Muscle layer of duodenum (tissue), 2 donors: ENCODE data around the gene HIVEP3.

Experiments used
- H3K27ac ChIP-seq: one replicate; pipeline ENCODE4 v1.7.0; 2013; ENCODE audit warnings: mild to moderate bottlenecking, low read length
- H3K27me3 ChIP-seq: one replicate; pipeline ENCODE4 v1.7.0; 2013; ENCODE audit warnings: low read depth, mild to moderate bottlenecking, control low read depth, low read length
- H3K36me3 ChIP-seq, 2 donors: one replicate each; pipeline ENCODE4 v1.7.0; 2013; ENCODE audit warnings: low read length in 2 of 2, control low read depth in 1 of 2, mild to moderate bottlenecking in 1 of 2; ENCODE audit not compliant: insufficient read depth in 2 of 2, control insufficient read depth in 1 of 2
- H3K4me1 ChIP-seq, 2 donors: one replicate each; pipeline ENCODE4 v1.7.0; 2013; ENCODE audit warnings: low read length in 2 of 2, mild to moderate bottlenecking in 2 of 2, control low read depth in 1 of 2, moderate library complexity in 1 of 2; ENCODE audit not compliant: insufficient read depth in 2 of 2, control insufficient read depth in 1 of 2
- H3K4me3 ChIP-seq, 2 donors: one replicate each; pipeline ENCODE4 v1.7.0; 2013; ENCODE audit warnings: low read length in 2 of 2, low read depth in 1 of 2, mild to moderate bottlenecking in 1 of 2
- H3K9me3 ChIP-seq, 2 donors: one replicate each; pipeline ENCODE4 v1.7.0; 2013; ENCODE audit warnings: low read length in 2 of 2, control low read depth in 1 of 2, mild to moderate bottlenecking in 1 of 2; ENCODE audit not compliant: control insufficient read depth in 1 of 2
- donor health status: healthy.

The HIVEP3 gene

DNA sequence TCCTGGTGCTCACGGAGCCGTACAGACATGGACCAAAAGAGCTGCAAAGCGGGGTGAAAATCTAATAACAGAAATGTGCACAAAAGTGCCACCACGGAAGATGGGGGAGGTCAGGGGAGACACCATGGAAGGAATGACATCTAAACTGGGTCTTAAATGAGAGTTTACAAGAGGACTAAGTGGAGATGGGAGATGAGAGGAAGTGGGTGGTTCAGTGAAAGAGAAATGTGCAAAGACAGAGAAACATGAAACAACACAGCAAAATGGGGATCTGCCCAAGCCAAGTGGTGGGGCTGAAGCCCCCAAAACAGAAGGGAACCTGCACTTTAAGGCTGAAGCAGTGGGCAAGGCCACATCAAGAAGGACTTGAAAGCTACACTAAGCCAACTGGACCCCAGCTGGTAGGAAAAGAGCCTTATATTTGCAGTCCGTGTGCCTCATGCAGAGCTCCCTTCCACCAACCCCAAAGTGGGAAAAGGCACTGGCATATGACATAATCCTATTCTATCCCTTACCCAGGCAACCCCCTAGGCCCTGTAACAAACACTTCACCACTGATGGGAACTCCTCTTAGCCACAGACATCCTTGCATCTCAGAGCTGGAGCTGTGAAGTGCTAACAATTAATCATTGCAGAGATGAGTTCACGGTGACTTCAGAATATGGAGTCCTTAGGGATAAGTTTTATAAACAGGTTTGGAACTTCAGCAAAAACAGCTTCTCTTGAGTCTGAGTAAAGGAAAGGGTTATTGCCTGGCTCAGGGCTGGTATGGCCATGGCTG lies 235.7 kb downstream of the HIVEP3 start:
- Histone ChIP-seq H3K4me3 (no peak overlapping the region), H3K4me1 (peaks cover 5 to 14% of the 10 kb centered on the region in 2 donors), H3K36me3 (no peaks in the 10 kb centered on the region), H3K9me3 (no peaks in the 10 kb centered on the region), H3K27me3 (no peaks in the 10 kb centered on the region), H3K27ac (no peak overlapping the region)

DNA sequence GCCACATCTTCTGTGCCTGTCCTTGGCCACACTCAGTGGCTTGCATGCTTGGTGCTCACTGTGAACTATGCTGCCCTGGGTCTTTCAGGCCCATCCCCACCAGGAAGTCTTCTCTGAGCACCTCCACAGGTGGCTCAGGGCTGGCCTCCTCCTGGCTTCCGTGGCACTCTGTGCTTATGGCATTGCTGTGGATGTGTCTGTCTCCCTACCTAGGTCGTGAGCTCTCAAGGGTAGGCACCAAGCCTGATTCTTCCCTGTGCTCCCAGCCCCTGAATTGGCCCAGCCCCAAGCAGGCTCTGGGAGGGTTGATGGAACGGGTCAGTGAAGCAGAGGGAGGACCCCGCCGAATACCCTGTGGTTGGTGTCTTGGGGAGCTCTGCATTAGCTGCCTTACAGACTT lies 236.6 kb downstream of the HIVEP3 start:
- no peak overlapping the region for H3K27ac ChIP-seq
- H3K4me1 ChIP-seq, result peaks cover 5 to 17% of the 10 kb centered on the region in 2 donors
- no peaks in the 10 kb centered on the region for H3K9me3 ChIP-seq

DNA sequence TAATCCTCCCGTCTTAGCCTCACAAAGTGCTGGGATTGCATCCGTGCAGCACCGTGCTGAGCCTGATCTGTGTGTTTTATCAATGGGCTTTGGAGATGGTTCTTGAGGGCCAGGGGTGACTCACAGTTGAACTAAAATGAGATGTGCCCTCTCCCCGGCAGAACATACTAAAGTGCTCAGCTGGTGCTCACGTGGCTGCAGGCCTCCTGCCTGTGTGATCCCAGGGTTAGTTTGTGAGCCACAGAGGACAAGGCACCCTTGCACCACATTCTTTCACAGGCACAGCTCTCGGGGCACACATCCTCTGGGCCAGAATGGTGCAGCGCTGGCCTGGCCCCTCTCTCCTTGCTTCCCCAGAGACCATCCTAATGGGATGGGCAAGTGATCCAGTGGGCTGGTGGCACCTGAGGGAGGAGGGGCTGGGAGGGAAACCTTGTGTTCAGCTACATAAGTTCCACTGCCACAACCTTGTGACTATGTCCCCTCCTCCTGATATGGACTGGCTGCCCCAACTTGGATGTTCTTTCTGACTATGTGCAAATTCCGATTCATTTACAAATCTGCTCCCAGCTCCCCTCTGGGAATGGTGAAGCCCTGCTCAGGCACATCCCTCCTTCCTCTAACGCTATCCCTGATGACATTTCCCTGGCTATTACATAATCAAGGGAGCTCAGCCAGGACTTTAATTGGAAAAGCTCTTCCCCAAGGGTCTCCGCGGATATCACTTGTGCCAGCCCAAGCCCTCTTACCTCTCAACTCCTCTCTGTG lies 237.2 kb downstream of the HIVEP3 start:
- no peaks in the 10 kb centered on the region for H3K36me3 ChIP-seq
- no peaks in the 10 kb centered on the region for H3K27me3 ChIP-seq
- no peak overlapping the region for H3K4me3 ChIP-seq
- peaks cover 5 to 17% of the 10 kb centered on the region in 2 donors for H3K4me1 ChIP-seq
- no peak overlapping the region for H3K27ac ChIP-seq
- no peaks in the 10 kb centered on the region for H3K9me3 ChIP-seq

More for the DNA sequence above, 236.6 kb downstream of the HIVEP3 start:
- no peaks in the 10 kb centered on the region for H3K27me3 ChIP-seq
- no peak overlapping the region for H3K4me3 ChIP-seq
- no peaks in the 10 kb centered on the region for H3K36me3 ChIP-seq

DNA sequence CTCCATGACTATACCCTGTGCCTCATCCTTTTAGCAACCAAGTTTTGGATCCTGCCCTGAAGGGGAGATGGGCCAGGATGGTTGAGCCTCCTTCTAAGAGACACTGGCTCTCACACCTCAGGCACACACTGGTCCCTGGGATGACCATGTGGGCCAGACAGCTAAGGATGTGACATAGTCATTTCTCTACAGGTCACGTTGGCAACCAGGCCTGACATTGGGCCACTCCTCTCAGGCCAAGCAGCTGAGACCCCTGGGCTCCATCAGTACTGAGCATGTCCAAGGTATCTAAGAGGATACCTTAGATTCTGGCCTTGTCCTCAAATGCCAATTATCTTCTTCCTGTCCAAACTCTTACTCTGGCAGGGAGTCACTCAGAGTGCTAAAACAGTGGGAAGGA lies 238.7 kb downstream of the HIVEP3 start:
- Histone ChIP-seq H3K27ac (no peak overlapping the region), H3K36me3 (no peaks in the 10 kb centered on the region), H3K27me3 (no peaks in the 10 kb centered on the region), H3K9me3 (no peaks in the 10 kb centered on the region), H3K4me3 (no peak overlapping the region), H3K4me1 (peaks cover 5 to 17% of the 10 kb centered on the region in 2 donors)

DNA sequence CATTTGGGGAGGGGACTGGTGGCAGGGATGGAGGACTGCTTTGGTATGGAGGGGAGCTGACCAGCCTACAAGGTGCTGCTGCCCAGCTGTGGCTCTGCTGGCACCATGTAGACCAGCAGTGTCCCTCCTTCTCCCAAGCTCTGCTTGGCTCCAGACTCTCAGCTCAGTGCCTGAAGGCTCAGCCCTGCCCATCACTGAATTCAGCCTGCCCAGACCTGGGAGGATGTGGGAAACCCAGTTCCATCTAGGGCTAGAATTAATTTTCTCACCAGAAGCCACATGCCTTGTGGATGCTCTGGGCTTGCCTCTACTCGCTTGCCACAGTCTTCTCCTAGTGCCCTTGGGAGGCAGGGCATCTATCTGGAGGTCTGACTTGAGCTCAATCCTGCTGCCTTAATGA lies 239.2 kb downstream of the HIVEP3 start:
- no peak overlapping the region for H3K27ac ChIP-seq
- no peaks in the 10 kb centered on the region for H3K27me3 ChIP-seq
- H3K4me1 ChIP-seq, result peaks cover 5 to 15% of the 10 kb centered on the region in 2 donors
- H3K4me3 ChIP-seq, result no peak overlapping the region
- no peaks in the 10 kb centered on the region for H3K9me3 ChIP-seq
- H3K36me3 ChIP-seq, result no peaks in the 10 kb centered on the region

DNA sequence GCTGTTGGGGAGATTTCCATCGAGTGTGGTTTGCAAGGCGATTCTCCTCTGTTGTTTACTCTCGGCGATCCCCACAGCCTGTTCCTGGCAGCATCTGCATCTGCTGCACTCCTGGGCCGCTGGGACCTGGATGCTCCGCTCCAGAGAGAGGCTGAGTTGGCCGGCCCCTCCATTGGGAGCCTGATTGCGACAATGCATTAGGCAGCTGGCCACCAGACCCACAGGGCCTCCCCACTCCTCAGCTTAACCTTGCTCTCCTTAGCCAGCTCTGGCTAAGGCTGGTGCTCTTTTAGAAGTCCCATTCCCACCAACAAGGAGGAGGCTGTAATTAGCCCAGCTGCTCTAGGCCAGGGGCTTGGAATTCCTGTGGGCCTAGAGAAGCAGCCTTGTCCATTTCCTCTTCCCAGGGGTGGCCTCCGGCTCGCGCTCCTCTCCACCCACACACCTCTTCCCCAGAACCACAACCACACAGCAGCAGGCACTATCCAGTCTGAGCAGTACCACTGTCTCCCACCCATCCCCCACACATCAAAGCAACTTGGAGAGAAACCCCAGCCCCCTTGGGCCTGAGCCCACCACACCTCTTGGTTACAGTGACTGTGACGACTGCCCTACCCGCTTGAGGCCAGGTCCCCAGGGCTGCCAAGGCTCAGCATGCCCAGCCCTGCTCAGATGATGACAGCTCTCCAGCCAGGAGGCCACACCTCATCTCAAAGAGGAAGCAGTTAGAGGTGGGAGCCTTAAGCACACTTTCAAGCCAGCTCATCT lies 240.4 kb downstream of the HIVEP3 start:
- peaks cover 0 to 5% of the 10 kb centered on the region in 2 donors for H3K4me1 ChIP-seq
- no peak overlapping the region for H3K4me3 ChIP-seq
- H3K9me3 ChIP-seq, result no peaks in the 10 kb centered on the region
- H3K27me3 ChIP-seq, result no peaks in the 10 kb centered on the region
- no peaks in the 10 kb centered on the region for H3K36me3 ChIP-seq
- no peak overlapping the region for H3K27ac ChIP-seq

DNA sequence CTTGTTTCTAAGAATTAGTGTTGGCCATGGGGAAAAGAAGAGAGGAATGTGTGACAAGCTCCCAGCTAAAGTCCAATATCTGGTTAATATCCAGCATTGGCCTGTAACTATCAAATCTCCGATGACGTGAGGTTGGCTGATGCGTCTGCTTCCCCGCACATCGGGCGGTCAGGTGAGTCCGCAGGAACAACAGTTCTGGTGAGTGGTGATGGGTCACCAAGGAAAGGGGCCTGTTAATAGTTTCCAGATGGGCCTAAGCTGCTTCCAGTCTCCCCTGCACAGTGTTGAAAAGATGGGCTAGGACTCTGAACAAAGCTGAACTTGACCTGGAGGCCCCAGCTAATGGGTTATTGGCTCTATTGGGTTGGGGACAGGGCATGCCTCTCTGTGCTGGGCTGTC lies 241.1 kb downstream of the HIVEP3 start:
- Histone ChIP-seq H3K27me3 (no peaks in the 10 kb centered on the region), H3K4me3 (no peak overlapping the region), H3K4me1 (peaks cover 0 to 4% of the 10 kb centered on the region in 2 donors), H3K36me3 (no peaks in the 10 kb centered on the region), H3K27ac (no peak overlapping the region), H3K9me3 (no peaks in the 10 kb centered on the region)

DNA sequence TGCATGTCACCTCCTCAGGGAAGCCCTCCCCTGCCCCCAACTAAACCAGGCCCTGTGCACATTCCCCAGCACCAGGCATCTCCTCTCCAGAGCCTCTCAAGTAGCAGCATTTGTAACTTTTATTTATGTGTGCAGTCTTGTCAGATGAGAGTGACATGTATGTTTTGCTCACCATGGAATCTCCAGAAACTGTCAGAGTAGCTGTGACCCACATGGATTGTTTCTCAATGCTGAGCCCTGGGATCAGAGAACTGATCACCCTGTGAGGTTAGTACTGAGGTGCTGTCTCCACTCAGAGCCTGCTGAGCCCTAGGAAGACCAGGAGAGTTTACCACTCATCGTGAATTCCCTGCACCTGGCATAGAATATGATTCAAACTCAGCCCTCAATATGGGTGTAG lies 243.3 kb downstream of the HIVEP3 start:
- no peak overlapping the region for H3K27ac ChIP-seq
- no peaks in the 10 kb centered on the region for H3K27me3 ChIP-seq
- H3K4me1 ChIP-seq, result peaks cover 0 to 4% of the 10 kb centered on the region in 2 donors
- H3K4me3 ChIP-seq, result no peak overlapping the region
- H3K36me3 ChIP-seq, result no peaks in the 10 kb centered on the region
- H3K9me3 ChIP-seq, result no peaks in the 10 kb centered on the region

DNA sequence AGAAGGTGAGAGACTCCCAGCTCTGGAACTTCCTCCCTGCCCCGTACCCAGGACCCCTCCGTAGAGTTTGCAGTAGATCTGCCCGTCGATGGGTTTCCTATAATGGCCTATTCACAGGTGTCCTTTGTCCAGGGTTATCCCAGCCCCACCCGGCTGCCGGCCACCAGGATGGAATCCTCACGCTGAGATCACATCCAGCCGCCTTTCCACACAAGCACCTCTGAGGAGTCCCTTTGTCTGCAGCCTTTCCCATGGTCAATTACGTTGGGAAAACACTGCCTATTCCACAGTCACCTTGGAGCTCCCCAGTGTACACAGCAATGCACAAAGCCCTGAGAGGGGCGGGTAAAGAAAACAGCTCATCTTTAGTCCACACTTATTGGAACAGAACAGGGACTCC lies 244.2 kb downstream of the HIVEP3 start:
- Histone ChIP-seq H3K4me1 (peaks cover 0 to 4% of the 10 kb centered on the region in 2 donors), H3K36me3 (no peaks in the 10 kb centered on the region), H3K9me3 (no peaks in the 10 kb centered on the region), H3K27ac (no peak overlapping the region), H3K27me3 (no peaks in the 10 kb centered on the region), H3K4me3 (no peak overlapping the region)

DNA sequence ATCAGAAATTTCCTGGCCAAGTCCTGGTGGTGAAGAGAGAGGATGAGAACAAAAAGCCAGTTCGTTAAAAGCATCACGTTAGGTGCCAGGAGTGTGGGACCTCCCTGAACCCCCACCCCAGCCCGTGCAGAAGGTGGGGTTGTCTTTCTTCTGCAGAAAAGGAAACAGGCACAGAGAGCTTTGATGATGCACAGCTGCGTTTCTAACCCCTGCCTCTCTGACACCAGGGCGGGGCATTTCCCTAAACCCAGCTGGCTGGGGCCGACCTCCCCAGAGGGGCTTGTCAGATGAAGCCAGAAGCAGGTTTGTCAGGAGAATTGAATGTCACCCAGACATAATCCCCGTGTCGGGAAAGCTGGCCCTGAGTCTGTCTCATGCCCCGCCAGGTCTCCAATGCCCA lies 244.9 kb downstream of the HIVEP3 start:
- Histone ChIP-seq H3K27ac (no peak overlapping the region), H3K27me3 (no peaks in the 10 kb centered on the region), H3K4me1 (peaks cover 0 to 4% of the 10 kb centered on the region in 2 donors), H3K4me3 (no peak overlapping the region), H3K36me3 (no peaks in the 10 kb centered on the region), H3K9me3 (no peaks in the 10 kb centered on the region)

DNA sequence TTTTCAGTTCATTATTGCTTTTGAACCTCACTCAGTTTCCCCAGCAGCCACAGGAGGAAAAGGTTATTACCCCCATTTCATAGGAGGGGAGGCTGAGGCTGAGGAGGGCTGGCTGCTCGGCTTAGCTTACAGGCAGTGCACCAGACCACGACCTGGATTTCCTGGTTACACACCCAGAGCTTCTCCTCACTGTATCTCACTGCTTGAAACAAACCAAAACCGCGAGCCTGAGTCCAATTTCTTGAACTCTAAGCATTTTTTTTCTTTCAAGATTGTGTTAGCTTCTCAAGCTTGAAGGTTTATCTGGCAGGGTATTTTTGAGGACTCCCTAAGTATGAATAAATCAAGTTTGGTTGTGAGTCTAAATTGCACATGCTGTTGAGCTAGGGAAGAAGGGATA lies 245.3 kb downstream of the HIVEP3 start:
- Histone ChIP-seq H3K4me1 (peaks cover 0 to 4% of the 10 kb centered on the region in 2 donors), H3K9me3 (no peaks in the 10 kb centered on the region), H3K27ac (no peak overlapping the region), H3K4me3 (no peak overlapping the region), H3K27me3 (no peaks in the 10 kb centered on the region), H3K36me3 (no peaks in the 10 kb centered on the region)
